Transverse colon (tissue), 4 donors: ENCODE results near the gene SFXN5.

Experiments used
- CTCF ChIP-seq, 5 experiments: fragments of 200-600 bp in 3 of 5; fragments of 450-650 bp in 2 of 5; sonication (generic) in 3 of 5; IDR thresholded peaks; 1 replicate in 2 of 5; 2 replicates in 3 of 5; pipeline ENCODE4 v1.5.1; 2016 to 2017; ENCODE audit warnings: antibody characterized with exemption in 5 of 5, inconsistent platforms in 3 of 5, mild to moderate bottlenecking in 2 of 5, moderate library complexity in 1 of 5
- EP300 ChIP-seq: sonication (generic); formaldehyde crosslinking; IDR thresholded peaks from one replicate; pipeline ENCODE4 v1.6.1; 2017; ENCODE audit warnings: antibody characterized with exemption, low read depth
- POLR2A ChIP-seq: fragments of 450-650 bp; IDR thresholded peaks from one replicate; pipeline ENCODE4 v1.6.1; 2016; ENCODE audit warnings: antibody characterized with exemption, mild to moderate bottlenecking, moderate library complexity
- POLR2AphosphoS5 ChIP-seq, 3 donors: sonication (generic); formaldehyde crosslinking; IDR thresholded peaks; one replicate each; pipeline ENCODE4 v1.6.1; 2016; ENCODE audit warnings: antibody characterized with exemption in 3 of 3

- TF ChIP-seq CTCF (IDR thresholded peaks at IDR 0.05) (no peak), POLR2AphosphoS5 (IDR thresholded peaks at IDR 0.05) (no peak), POLR2A (no peak), EP300 (no peak)
Observed at GRCh38 chr2:72940786-72941185, 130.7 kb downstream of the SFXN5 start.
